ENCODE results near the gene DIAPH2. TPM values are rescaled to one million over a fixed set of nuclear protein-coding genes. Genes with fewer than 3 reads are reported as not detected.

The DIAPH2 gene
- total and polyA plus RNA-seq, 2 donors (not counting 1 experiment from before 2014, with no cell fraction given): 16.8 to 18.5 TPM

DNA sequence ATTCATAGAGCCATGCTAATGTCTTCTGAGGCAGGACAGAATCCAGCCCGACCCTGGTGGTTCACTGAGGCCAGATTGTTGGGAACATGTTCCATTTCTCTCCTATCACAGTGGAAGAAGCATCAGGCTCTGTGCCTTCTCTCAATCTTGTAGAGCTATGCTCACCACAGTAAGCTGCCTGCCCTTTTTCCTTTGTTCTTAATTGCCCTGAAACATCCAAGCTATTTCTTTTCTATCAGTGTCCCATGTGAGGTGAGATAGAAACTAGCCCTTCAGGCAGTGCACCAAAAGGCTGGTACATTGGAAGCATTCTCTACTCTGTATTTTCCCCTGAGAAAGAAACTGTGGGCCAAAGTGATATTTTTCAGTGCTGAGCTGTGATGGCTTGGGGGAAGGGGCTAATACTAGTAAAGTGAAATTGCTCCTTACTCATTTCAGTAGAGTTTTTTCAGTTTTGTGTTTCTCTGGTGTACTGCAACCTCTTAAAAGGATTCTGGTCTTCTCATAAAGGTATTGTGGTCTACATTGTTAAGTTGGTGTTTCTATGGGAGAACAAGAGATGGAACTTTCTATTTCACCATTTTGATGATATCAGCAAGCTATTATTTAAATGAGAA is 810.2 kb downstream of the DIAPH2 start:
- Histone ChIP-seq H3K36me3 (ENCODE audit: control insufficient read depth, insufficient read depth, low read length) (no peaks in the 10 kb centered on the region), H3K27ac (ENCODE audit: insufficient read depth, low read length) (no peak overlapping the region), H4K20me1 (ENCODE audit: control insufficient read depth, extremely low read depth, insufficient read depth, low read length) (no peaks in the 10 kb centered on the region), H3K4me2 (ENCODE audit: extremely low read depth, insufficient read depth, low read length) (no peak overlapping the region), H3K27me3 (ENCODE audit: control insufficient read depth, insufficient read depth, low read length) (no peaks in the 10 kb centered on the region), H3K79me2 (ENCODE audit: control insufficient read depth, insufficient read depth, low read length) (no peaks in the 10 kb centered on the region), H3K9ac (ENCODE audit: insufficient read depth, low read length) (no peak overlapping the region), H3K4me3 (replicated peaks in 1 of 4; ENCODE audit: control extremely low read depth in 1 of 4, insufficient read depth in 1 of 4, low read depth in 3 of 4, low read length in 4 of 4) (no peak overlapping the region), H3K9me3 (ENCODE audit: control insufficient read depth, insufficient read depth, low read depth, low read length) (no peaks in the 10 kb centered on the region), H3K4me1 (ENCODE audit: control insufficient read depth, extremely low read depth, insufficient read depth, low read length) (no peaks in the 10 kb centered on the region), H2AFZ (ENCODE audit: low read length) (no peak overlapping the region)
- DNase-seq (ENCODE audit: low read depth in 2 of 2): no peak
- TF ChIP-seq EZH2 (IDR thresholded peaks at IDR 0.05; ENCODE audit: low read length, missing control alignments): no peak
- TF ChIP-seq, protein P1, sequence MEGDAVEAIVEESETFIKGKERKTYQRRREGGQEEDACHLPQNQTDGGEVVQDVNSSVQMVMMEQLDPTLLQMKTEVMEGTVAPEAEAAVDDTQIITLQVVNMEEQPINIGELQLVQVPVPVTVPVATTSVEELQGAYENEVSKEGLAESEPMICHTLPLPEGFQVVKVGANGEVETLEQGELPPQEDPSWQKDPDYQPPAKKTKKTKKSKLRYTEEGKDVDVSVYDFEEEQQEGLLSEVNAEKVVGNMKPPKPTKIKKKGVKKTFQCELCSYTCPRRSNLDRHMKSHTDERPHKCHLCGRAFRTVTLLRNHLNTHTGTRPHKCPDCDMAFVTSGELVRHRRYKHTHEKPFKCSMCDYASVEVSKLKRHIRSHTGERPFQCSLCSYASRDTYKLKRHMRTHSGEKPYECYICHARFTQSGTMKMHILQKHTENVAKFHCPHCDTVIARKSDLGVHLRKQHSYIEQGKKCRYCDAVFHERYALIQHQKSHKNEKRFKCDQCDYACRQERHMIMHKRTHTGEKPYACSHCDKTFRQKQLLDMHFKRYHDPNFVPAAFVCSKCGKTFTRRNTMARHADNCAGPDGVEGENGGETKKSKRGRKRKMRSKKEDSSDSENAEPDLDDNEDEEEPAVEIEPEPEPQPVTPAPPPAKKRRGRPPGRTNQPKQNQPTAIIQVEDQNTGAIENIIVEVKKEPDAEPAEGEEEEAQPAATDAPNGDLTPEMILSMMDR (conservative IDR thresholded peaks at IDR 0.05 in 1 of 2, IDR thresholded peaks at IDR 0.05 in 1 of 2; ENCODE audit: low read depth in 1 of 2, low read length in 2 of 2): no peak

DNA sequence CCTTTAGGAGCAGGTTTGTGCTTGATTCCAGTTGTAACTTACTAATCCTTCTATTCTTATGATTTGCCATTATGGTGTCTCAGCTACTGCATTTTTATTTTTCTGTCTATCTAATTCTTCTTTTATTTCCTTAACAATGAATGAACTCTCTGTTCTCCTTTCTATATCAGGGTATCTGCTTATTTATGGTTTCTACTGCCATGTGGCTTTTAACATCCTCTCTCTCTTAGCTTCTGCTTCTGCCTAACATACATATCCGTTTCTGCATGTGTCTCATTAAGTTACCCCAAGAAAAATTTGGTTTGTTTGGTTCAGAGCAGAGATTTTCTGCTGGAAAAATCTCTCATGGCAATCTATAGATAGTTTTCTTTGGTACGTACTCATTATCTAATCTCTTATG is 813.5 kb downstream of the DIAPH2 start:
- H3K4me2 ChIP-seq (ENCODE audit: extremely low read depth, insufficient read depth, low read length): no peak overlapping the region
- H3K4me3 ChIP-seq (replicated peaks in 1 of 4; ENCODE audit: control extremely low read depth in 1 of 4, insufficient read depth in 1 of 4, low read depth in 3 of 4, low read length in 4 of 4): no peak overlapping the region
- no peaks in the 10 kb centered on the region for H3K9me3 ChIP-seq (ENCODE audit: control insufficient read depth, insufficient read depth, low read depth, low read length)
- H3K27ac ChIP-seq (ENCODE audit: insufficient read depth, low read length): no peak overlapping the region
- H3K4me1 ChIP-seq (ENCODE audit: control insufficient read depth, extremely low read depth, insufficient read depth, low read length): no peaks in the 10 kb centered on the region
- no peak overlapping the region for H3K9ac ChIP-seq (ENCODE audit: insufficient read depth, low read length)
- H4K20me1 ChIP-seq (ENCODE audit: control insufficient read depth, extremely low read depth, insufficient read depth, low read length): no peaks in the 10 kb centered on the region
- no peaks in the 10 kb centered on the region for H3K79me2 ChIP-seq (ENCODE audit: control insufficient read depth, insufficient read depth, low read length)
- no peak overlapping the region for H2AFZ ChIP-seq (ENCODE audit: low read length)
- H3K36me3 ChIP-seq (ENCODE audit: control insufficient read depth, insufficient read depth, low read length): no peaks in the 10 kb centered on the region
- no peak for DNase-seq (ENCODE audit: low read depth in 2 of 2)
- TF ChIP-seq, protein P1 (conservative IDR thresholded peaks at IDR 0.05 in 1 of 2, IDR thresholded peaks at IDR 0.05 in 1 of 2; ENCODE audit: low read depth in 1 of 2, low read length in 2 of 2): no peak
- no peak for TF ChIP-seq EZH2 (IDR thresholded peaks at IDR 0.05; ENCODE audit: low read length, missing control alignments)
- no peaks in the 10 kb centered on the region for H3K27me3 ChIP-seq (ENCODE audit: control insufficient read depth, insufficient read depth, low read length)

DNA sequence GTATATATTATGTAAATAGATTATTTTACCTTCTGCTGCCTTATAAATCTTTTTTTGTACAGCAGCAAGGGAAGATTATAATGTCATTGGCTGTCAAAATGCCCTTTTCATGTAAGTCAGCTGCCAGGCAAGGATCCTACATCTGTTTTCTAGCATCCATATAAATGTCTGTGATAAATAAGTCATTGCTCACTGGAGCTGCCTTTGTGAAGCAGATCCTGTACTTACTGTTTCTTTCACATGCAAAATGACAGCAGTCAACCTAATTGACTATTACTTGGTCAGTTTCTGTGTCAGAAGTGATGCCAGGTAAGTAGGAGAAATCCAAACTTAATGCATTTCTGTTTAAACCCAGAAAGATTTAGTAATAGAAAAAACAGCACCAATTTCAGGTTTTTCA is 819.8 kb downstream of the DIAPH2 start:
- H4K20me1 ChIP-seq (ENCODE audit: control insufficient read depth, extremely low read depth, insufficient read depth, low read length): no peaks in the 10 kb centered on the region
- no peak overlapping the region for H3K4me3 ChIP-seq (replicated peaks in 1 of 4; ENCODE audit: control extremely low read depth in 1 of 4, insufficient read depth in 1 of 4, low read depth in 3 of 4, low read length in 4 of 4)
- no peaks in the 10 kb centered on the region for H3K9me3 ChIP-seq (ENCODE audit: control insufficient read depth, insufficient read depth, low read depth, low read length)
- no peak for TF ChIP-seq EZH2 (IDR thresholded peaks at IDR 0.05; ENCODE audit: low read length, missing control alignments)
- TF ChIP-seq, protein P1 (conservative IDR thresholded peaks at IDR 0.05 in 1 of 2, IDR thresholded peaks at IDR 0.05 in 1 of 2; ENCODE audit: low read depth in 1 of 2, low read length in 2 of 2): no peak
- H3K27me3 ChIP-seq (ENCODE audit: control insufficient read depth, insufficient read depth, low read length): no peaks in the 10 kb centered on the region
- no peaks in the 10 kb centered on the region for H3K79me2 ChIP-seq (ENCODE audit: control insufficient read depth, insufficient read depth, low read length)
- H3K36me3 ChIP-seq (ENCODE audit: control insufficient read depth, insufficient read depth, low read length): no peaks in the 10 kb centered on the region
- H3K4me2 ChIP-seq (ENCODE audit: extremely low read depth, insufficient read depth, low read length): no peak overlapping the region
- H3K27ac ChIP-seq (ENCODE audit: insufficient read depth, low read length): no peak overlapping the region
- no peak overlapping the region for H2AFZ ChIP-seq (ENCODE audit: low read length)
- no peaks in the 10 kb centered on the region for H3K4me1 ChIP-seq (ENCODE audit: control insufficient read depth, extremely low read depth, insufficient read depth, low read length)
- H3K9ac ChIP-seq (ENCODE audit: insufficient read depth, low read length): no peak overlapping the region
- DNase-seq (ENCODE audit: low read depth in 2 of 2): no peak

Data from fibroblast of lung (primary cell).